Muscle of back (tissue), 11 donors: ENCODE data around the gene AP4B1. TPM values are rescaled to one million over a fixed set of nuclear protein-coding genes. Genes with fewer than 3 reads are reported as not detected.

Experiments
- DNase-seq, 3 donors: peaks; one replicate each; pipeline versions ENCODE4 v3.0.0 to v3.0.0-alpha.2; 2013
- polyA plus RNA-seq, 10 donors: library from polyadenylated mRNA; unstranded; fragments of 120-200 nt; gene quantifications; one replicate each; pipeline ENCODE4 v1.2.1, GENCODE V29; 2013; ENCODE audit not compliant: insufficient read length in 10 of 10

Gene AP4B1
- polyA plus RNA-seq, 10 donors = 16.9 to 46.5 (median 23.1) TPM

DNA sequence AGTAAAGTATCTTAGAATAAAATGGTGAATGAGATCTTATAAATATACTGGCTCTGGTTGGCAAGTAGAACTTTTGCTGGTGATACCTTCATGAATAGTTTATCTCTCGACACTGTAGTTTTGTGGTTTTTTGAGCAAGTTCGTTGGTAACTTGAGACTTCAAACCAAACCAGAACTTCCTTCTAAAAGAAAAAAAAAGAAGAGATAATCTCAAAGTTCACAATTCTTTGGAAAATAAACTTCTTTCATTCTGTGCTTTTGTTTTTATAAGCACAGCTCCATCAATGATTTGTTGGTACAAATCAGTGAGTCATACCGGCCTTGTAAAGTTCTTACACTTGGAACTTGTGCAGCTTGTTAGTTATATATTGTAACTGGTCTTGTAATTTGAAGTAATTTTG is 26.9 kb upstream of the AP4B1 start:
- DNase-seq = no peak

DNA sequence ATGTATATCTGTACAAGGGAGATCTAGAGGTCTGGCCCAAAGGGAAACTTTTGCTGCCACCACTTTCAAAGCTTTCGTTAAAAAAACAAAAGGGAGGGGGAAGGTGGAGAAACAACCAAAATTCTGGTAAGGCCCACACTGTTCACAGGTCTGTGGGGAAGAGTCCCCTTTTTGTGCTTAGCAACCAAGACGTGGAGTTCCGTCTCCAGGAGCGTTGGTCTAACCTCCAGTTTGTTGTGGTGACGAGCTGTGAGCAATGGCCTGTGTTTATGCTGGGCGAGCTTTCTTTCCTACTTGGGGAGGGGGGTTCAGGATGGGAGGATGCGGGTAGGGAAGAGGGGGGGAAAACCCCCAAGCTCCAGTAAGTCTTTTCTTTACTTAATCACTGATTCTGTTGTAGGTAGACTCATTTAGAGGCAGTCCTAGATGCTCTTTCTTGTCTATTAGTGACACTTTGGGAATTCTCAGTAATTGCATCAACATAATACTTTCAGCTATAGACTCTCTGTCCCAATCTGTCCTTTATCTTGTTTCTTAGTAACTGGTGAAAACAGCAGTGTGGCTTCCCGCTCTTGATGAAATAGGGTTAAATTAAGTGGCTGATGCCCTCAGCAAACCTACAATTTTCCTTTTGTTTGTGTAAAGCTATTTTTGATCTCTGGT is 26.0 kb upstream of the AP4B1 start:
- peak; percentile 35 to 70 (median 48) for DNase-seq

DNA sequence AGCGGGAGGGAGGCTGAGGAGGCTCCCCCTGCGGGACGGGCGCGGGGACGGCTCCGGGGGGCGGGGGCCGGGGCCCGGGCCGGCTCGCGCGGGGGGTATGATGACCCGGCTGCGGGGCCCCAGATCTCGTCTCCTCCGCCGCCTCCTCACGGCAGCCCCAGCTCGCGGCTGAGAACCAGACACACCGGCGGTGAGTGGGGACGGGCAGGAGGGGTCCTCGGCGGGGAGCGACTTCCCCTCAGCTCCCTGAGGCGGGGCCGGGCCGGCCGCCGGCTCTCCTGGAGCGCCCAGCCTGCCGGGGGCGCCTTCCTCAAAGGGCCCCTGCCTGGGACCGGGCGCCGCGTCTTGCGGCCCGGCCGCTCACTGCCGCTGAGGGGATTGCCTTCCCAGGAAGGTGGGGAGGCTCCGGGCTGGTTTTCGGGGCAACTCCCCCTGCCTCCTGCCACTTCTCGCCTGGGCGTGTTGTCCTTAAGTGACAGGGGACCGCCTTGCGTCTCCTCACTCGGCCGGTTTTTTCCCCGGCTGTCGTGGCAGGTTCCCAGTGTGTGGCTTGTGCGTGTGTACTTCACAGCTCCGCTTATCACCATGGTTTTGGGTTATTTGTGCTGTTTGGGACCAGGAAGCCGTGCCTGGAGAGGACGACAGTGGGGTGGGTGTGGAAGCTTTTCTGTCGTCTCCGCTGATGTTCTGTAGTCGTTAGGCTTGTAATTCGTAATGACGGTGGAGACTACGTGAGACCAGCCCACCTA is 25.3 kb upstream of the AP4B1 start:
- DNase-seq = peak in 2 of 3 donors; percentile 44 to 80

DNA sequence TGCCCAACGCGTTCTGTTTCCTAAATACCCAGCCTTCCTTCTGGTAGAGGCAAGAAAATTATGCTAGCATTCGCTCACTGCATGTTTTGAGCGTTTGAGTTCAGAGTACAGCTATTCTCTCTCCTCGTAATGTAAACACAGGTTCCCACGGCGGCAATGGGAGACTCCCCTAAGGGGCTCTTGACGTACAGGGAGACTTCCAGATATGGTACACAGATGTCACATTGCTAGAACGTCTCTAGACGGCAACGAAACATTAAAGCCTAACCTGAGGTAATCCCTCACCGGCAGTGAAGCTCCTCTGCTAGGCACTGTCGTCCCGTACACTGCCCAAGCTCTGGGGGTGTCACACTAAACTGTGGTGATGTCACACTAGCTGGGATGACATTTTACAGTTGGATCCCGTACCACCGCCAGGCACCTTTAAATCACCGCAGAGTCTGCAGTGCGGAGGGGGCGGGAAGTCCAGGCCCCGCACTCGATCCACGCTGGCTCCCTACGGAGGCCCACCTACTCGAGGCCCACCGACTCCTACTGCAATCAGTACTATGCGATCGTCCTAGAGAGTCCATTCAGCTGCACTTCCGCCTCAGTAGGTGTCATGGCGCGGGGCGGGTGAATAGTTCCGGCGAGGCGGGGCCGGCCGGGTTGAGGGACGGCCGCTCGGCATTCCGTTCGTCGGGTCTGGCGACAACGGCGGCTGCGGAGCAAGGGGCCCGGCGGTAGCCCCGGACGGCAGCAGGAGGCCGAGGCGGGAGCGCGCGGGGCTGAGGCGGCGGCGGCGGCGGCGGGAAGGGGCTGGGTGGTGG is 24.5 kb upstream of the AP4B1 start, which contains the start of gene HIPK1:
Gene HIPK1, plus strand, starts transcription at position 384 of the 809 bp plus-strand sequence.
- peak; percentile 92 to 98 (median 94) for DNase-seq

DNA sequence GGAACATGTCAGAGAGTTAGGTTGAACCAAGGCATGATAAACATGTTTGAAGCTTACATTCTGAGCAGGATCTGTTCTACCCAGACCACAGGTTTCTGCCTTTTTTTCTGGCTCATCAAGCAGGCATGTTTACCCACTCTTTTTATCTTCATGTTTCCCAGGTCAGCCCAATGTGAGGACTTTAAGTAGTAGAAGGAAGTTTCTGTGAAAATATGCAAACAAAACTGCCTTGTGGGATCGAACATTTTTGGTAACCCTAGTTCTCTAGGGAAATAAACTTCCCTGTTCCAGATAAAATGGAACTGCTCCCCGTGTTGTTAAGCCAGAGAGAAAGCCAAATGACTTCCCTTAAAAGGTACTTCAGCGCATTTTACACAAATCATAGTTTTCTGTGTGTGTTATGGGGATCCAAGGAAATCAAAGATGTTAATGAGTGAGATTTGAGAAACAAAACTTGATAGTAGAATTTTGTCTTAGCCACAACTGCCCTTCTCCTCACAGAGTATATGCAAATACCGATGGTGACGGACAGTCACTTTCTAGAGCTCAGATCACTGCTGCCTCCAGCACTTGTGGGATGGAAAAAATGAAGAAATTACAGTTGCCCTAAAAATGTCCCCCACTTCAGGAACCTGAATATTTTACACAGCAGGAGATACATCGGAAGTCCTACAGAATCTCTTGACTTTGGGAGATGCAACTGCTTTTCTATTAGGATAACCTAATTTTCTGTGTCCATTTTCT is 23.8 kb upstream of the AP4B1 start:
- DNase-seq = no peak

DNA sequence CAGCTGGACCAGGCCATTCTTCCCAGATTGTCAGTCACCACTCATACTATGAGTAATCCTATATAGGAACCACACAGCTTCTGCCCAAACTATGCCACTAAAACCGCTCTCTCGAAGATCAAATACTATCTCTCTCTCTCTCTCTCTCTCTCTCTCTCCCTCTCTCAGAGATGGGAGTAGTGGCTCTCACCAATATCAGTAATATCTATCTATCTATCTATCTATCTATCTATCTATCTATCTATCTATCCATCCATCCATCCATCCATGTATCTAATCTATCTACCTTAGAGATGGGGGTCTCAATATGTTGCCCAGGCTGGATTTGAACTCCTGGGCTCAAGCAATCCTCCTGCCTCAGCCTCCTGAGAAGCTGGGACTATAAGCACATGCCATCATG is 19.9 kb upstream of the AP4B1 start:
- no peak for DNase-seq

DNA sequence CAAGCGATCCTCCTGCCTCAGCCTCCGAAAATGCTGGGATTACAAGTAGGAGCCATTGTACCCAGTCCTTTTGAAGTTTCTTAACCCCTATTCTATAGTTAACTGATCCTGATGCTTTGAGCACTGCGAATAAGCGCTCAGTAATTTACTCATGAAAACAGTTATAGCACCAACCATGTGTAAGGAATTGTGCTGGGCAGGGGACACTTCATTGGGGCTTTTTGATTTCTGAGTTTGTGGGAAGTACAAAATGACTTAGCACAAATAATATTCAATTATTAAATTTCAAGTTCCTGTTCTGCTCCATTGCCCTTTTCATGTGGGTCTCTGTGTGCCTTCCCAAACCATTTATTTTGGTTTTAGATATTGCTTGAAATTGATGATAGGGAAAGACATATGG is 18.4 kb upstream of the AP4B1 start:
- no peak for DNase-seq

DNA sequence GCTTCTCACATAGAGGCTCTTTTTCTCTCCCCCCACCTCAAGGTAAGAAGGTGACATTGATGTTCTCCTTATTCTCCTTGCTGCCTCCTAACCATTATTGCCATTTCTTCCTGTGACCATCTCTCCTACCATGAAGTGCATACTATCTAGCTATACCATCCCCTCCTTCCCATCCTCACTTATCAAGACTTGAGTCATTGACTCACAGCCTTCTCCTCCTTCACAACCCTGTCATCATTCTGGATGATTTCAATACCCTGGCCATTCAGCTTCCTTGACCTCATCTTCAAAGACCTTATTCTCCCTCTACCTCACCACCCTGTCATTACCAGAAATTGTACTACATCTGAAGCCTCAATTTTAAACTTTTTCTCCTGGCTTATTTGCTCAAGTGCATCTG is 13.6 kb upstream of the AP4B1 start:
- no peak for DNase-seq

DNA sequence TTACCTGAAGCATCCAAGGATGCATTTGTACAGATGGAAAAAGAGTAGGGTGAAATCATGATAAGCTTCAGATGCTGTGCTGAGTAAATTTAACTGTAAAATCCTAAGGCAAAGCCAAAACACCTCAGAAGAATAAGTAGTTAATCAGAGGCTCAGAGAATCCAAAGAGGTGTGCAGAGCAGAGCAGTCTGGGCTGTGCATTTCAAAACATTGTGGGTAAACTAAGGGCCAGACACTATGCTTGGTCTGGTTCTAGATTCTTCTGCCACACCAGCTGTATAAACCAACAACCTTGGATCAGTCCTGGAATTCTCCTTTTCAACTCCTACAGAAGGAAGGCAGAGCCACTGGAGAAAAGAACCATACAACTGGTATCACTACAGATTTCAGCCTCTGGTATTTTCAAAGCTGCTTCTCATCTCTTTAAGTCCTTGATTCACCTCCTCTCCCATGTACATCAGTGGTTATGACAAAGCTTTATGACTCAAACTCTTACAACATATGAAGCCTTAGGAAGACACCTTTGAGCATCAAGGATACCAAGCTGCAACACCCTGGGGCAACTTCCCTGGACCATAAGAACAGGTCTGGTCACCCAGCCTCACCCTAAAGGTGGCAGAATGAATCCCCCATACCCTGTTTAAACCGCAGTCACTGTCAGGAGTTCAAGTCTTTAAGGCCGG is 12.9 kb upstream of the AP4B1 start:
- no peak for DNase-seq

DNA sequence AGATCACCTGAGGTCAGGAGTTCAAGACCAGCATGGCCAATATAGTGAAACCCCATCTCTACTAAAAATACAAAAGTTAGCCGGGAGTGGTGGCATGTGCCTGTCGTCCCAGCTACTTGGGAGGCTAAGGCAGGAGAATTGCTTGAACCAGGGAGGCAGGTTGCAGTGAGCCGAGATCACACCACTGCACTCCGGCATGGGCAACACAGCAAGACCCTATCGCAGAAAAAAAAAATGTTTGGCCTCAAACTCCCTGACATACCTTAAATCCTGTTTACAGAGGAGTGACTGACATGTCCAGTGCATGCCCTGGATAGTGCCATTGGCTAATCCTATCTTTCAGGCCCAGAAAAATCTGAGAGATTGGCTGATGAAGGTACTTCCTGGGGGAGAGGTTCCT is 12.4 kb upstream of the AP4B1 start:
- DNase-seq = no peak

DNA sequence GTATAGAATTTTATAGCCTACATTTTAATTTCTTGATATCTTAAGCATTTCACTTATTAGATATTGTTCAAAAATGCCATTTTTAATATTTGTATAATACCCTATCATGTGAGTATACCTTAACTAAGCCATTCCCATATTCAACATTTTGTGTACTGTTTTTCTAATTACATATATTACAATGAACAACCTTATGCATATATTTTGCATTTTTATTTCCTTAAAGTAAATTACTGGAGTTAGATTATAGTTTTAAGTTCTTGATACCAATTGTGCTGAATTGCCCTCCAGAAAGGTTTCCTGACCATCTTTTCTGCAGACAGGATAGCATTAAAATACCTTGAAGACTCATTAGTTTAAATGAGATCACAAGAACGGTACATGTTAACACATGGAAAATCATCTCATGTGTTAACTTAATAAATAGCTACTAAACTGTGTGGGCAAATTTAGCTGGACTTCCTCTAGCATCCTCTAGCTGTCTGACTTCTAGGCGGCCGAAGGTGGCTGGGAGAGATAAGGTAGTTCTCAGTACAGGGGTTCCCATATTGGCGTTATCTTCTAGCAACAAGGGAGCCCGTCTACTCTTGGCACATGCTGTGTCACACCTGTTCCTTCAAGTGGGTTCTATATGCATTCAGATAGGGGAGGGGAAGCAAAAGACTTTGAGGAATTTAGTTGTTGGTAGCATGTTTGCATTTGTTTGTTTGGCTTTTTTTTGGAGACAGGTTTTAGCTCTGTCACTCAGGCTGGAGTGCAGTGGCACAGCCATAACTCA is 9.5 kb upstream of the AP4B1 start:
- peak in 1 of 3 donors; percentile 4 for DNase-seq

DNA sequence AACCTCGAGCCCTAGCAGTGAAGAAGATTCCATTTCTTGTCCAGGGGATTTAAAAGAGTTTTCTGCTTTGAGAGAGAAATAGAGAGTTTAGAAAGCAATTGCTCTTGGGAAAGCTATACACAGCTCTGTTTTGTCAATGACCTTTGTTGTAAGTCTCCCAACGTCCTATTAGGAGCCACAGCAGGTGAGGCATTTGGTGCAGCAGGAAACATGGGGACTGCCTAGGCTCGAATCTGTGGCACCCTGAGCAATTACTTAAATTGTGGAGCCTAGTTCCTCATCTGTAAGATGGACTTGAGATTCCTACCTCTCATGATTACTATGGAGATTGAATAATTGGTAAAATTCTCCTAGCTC is 8.7 kb upstream of the AP4B1 start:
- no peak for DNase-seq

DNA sequence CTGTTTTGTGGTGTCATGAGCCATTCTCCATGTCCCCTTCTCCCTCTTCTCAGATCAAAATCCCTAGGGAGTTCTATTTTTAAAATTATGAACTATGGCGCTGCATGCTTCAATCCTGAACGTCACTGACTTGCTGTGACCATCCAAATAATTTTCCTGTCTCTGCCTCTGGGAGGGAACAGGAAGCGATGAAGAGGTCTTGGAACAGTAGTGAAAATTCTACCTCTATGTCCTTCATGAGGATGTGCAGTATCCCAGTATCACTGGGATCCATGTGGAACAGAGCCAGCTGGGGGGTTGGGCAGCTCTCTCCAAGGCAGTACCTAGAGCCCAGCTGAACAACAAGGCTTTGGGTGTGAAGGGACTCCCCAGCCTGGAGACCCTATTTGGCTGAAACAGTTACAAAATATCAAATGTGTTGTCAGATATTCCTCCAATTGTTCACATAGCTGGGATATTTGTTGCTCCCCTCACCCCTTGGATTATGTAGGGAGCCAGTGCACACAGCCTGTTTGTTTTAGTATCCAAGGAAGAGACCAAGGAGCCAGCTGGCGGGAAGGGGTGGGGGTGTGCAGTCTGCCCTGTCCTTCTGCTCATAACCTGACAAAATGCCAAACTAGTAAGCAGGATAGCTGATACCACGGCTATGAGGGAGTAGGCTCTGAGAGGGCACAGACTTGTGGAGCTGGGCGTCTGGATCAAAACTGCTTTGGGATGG is 8.2 kb upstream of the AP4B1 start:
- peak; percentile 75 to 76 (median 75) for DNase-seq

DNA sequence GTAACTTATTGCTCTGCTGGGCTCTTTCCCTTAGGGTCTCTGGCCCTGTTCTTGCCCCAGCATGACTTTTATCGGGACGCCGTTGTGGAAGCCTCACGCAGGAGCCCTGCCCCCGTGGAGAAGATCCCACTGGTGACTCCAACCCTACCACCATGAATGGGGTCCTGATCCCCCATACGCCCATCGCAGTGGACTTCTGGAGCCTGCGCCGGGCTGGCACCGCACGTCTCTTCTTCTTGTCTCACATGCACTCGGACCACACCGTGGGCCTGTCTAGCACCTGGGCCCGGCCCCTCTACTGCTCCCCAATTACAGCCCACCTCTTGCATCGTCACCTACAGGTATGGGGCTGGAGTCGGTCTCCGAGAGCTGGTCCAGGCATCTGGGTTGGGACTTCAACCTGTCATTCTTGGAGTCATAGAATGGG is 849 bp upstream of the AP4B1 start:
- DNase-seq = no peak

DNA sequence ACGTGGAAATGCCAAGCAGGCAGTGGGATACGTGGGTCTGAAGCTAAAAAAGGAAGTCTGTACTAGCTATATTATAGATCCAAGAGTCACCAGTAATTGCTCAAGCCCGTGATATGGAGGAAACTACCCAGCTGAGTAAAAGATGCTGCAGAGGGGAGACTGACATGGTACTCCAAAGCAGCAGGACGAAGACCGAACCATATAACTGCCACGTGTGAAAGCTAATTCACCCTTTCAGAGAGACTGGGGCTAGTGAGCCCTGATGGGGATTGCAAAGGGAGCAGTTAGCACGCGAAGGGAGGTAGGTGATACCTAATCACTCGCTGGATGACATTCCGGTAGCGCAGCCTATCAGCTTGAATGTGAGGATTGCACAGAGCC is 316 bp downstream of the AP4B1 start:
- DNase-seq = no peak

DNA sequence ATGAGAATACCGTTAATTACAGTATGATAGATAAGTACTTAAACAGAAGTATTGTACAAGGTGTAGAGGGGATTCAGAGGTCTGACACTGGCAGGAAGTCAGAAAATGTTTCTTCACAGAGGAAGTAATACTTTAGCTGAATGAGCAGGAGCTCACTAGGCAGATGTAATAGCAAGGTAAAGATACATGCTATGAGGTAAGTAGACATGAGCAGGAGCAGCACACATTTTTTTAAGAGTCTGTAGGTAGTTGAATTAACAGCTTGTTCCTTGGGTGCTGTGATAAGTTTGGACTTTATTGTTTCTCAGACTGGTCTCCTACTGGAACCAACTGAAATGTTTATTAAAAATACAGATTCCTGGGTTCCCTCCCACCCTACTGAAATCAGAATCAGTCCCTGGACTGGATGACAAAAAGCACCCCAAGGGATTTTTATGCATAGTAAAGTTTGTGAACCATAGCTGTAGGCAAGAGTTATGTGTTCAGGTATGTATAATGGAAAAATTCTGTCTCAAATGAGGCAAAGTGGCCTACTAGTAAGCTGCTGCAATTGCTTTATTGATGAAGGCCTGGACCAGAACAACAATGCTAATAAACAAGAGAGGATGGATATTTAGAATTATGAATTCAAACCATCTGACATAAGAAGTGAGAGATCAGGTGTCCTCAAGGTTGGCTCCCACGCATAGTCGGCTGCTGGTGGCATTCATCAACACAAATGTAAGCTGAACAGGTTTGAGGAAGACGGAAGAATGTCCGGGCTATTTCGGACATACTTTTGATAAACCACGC is 902 bp downstream of the AP4B1 start:
- peak in 1 of 3 donors; percentile 16 for DNase-seq

DNA sequence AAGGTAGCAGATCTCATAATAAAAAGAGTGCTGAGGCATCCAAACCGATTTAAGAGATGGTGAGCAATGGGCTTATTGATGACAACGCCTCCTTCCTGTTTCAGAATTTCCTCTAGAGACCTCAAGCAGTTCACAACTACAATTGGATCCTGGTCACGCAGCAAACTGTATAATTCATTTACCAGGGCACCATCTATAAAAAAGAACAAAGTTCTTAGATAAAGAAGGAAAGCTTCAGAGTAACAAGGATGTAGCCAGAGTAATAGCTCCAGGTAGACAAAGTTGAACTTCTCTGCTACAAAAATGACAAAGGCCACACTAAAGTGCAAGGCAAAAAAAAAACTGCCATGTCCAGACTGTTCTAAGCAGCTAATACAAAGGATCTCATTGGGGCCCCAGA is 3.4 kb downstream of the AP4B1 start:
- no peak for DNase-seq

DNA sequence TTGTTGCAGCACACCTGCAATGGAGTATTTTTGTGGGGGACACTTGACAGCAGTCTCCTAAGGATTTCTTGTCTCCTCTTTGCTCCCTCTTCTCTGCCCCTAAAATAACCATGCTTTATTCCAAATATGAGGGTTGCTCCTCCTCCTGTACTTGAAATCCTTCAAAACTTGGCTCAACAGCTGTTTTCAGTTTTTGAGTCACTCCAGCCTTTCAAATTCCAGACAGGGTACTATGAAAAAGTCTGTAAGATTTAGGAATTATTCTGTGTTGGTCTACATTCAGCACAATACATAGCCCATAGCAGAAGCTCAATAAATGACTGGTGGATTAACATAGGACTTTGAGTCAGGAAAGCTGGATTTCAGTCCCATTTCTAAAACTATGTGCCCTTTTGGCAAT is 5.5 kb downstream of the AP4B1 start:
- DNase-seq = no peak

DNA sequence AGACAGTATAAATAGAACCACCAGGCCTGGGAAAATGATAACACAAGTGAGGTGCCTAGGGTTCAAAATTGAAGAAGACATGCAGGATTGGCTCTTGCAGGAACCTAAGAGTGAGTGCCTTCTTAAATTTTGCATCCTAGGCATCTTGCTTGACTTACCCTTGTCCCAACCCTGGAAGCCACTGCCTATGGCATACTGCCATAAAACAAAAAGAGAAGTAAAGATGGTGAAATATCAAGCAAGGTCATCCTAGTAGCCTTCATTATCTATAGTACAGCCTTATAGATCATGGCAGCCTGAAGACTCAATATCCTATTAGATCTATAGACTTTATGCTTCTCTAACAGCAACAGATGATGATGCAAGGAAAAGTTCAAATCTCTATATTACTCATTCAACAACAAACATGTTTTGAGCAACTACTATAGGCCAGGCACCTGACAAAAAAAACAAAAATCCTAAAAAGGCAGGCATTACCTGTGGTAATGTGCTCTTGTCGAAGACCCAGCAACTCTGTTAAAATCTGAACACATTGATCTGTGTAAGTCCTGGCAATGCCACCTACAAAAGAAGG is 6.3 kb downstream of the AP4B1 start:
- DNase-seq = no peak
